H1 (cell line): Measurements from ENCODE around the gene TMC4. TPM values are rescaled to one million over a fixed set of nuclear protein-coding genes. Genes with fewer than 3 reads are reported as not detected.
A peak's percentile ranks its signal among the peaks of the same experiment; 100 is the strongest.

Source experiments
- CTCF ChIA-PET: fragments of 300-600 bp; sonication (Branson Sonifier 250); formaldehyde crosslinking; loops from one replicate; lab custom pipeline; 2021; ENCODE audit not compliant: partially characterized antibody; lab: Charles Lee
- POLR2A ChIA-PET: fragments of 300-600 bp; sonication (Branson Sonifier 250); formaldehyde crosslinking; loops from one replicate; lab custom pipeline; 2021; ENCODE audit warnings: inconsistent platforms; ENCODE audit not compliant: partially characterized antibody; lab: Charles Lee
- DNase-seq, 2 experiments: peaks; one replicate each; pipeline versions ENCODE4 v3.0.0 to v3.0.0-alpha.2; 2010 to 2022; ENCODE audit warnings: low spot score in 2 of 2, low read depth in 1 of 2, mixed read lengths in 1 of 2
- FAIRE-seq: peaks from 2 replicates; lab custom pipeline; 2011; peaks lifted over from hg19 to GRCh38; lab: Jason Lieb, UNC
- H2AFZ ChIP-seq: 2 replicates; pipeline ENCODE4 v1.8.1; 2012; ENCODE audit warnings: low read length, inconsistent platforms
- H2AK5ac ChIP-seq: 2 replicates; pipeline ENCODE4 v1.6.1; 2013; ENCODE audit warnings: low read depth, low read length
- H2BK120ac ChIP-seq: replicated peaks from 2 replicates; pipeline ENCODE3; 2013; ENCODE audit warnings: low read depth, low read length, inconsistent platforms
- H2BK12ac ChIP-seq: 2 replicates; pipeline ENCODE4 v1.6.1; 2013; ENCODE audit warnings: low read depth, low read length
- H2BK15ac ChIP-seq: 2 replicates; pipeline ENCODE4 v1.6.1; 2013; ENCODE audit warnings: low read length
- H2BK20ac ChIP-seq: 2 replicates; pipeline ENCODE4 v1.6.1; 2013; ENCODE audit warnings: low read length
- H2BK5ac ChIP-seq: 2 replicates; pipeline ENCODE4 v1.6.1; 2013; ENCODE audit warnings: low read depth, low read length
- H3K14ac ChIP-seq: 2 replicates; pipeline ENCODE4 v1.6.1; 2013; ENCODE audit warnings: inconsistent platforms; ENCODE audit not compliant: insufficient read length
- H3K18ac ChIP-seq: 2 replicates; pipeline ENCODE4 v1.6.1; 2013; ENCODE audit warnings: low read length; ENCODE audit errors: extremely low read depth
- H3K23ac ChIP-seq: 2 replicates; pipeline ENCODE4 v1.6.1; 2013; ENCODE audit warnings: inconsistent platforms; ENCODE audit not compliant: insufficient read length
- H3K23me2 ChIP-seq: 2 replicates; pipeline ENCODE4 v1.6.1; 2013; ENCODE audit warnings: low read depth, low read length
- H3K27ac ChIP-seq: 2 replicates; pipeline ENCODE4 v1.6.1; 2011; ENCODE audit warnings: low read depth, low read length, inconsistent platforms
- H3K27me3 ChIP-seq, 4 experiments: replicated peaks in 1 of 4; 1 replicate in 1 of 4; 2 replicates in 3 of 4; pipeline versions ENCODE4 v1.6.1 to v1.8.1; 2011 to 2013; ENCODE audit warnings: low read length in 3 of 4, mild to moderate bottlenecking in 3 of 4, inconsistent platforms in 2 of 4, mixed read lengths in 2 of 4, moderate library complexity in 1 of 4; ENCODE audit not compliant: control insufficient read depth in 3 of 4, insufficient read depth in 3 of 4; ENCODE audit errors: extremely low read depth in 1 of 4
- H3K36me3 ChIP-seq, 4 experiments: 2 replicates each; pipeline versions ENCODE4 v1.6.1 to v1.8.1; 2011 to 2013; ENCODE audit warnings: mild to moderate bottlenecking in 4 of 4, low read length in 3 of 4, moderate library complexity in 2 of 4, control low read depth in 1 of 4, inconsistent platforms in 1 of 4; ENCODE audit not compliant: insufficient read depth in 4 of 4, control insufficient read depth in 2 of 4
- H3K4ac ChIP-seq: replicated peaks from 2 replicates; pipeline ENCODE3; 2013; ENCODE audit warnings: low read length, low read depth, mixed read lengths, inconsistent platforms; ENCODE audit not compliant: insufficient read length
- H3K4me1 ChIP-seq, 4 experiments: replicated peaks in 1 of 4; 1 replicate in 1 of 4; 2 replicates in 3 of 4; pipeline versions ENCODE4 v1.6.1 to v1.8.1; 2011 to 2013; ENCODE audit warnings: low read length in 3 of 4, inconsistent platforms in 2 of 4, mixed read lengths in 1 of 4; ENCODE audit not compliant: insufficient read depth in 4 of 4, control insufficient read depth in 3 of 4
- H3K4me2 ChIP-seq, 2 experiments: 2 replicates each; pipeline versions ENCODE4 v1.6.1 to v1.8.1; 2011 to 2013; ENCODE audit warnings: low read depth in 2 of 2, low read length in 2 of 2, control low read depth in 1 of 2, inconsistent platforms in 1 of 2, mild to moderate bottlenecking in 1 of 2; ENCODE audit not compliant: insufficient read depth in 1 of 2
- H3K4me3 ChIP-seq, 4 experiments: fragments of 200-600, 300-600 bp in 1 of 4; sonication (generic), shearing (Covaris generic), sonication (Bioruptor Twin) in 1 of 4; 2 replicates each; pipeline versions ENCODE4 v1.5.1 to v1.8.1; 2011 to 2016; ENCODE audit warnings: low read length in 4 of 4, low read depth in 3 of 4, control low read depth in 2 of 4, inconsistent platforms in 2 of 4, mild to moderate bottlenecking in 2 of 4, mixed read lengths in 1 of 4, moderate library complexity in 1 of 4; ENCODE audit not compliant: insufficient read depth in 2 of 4; ENCODE audit errors: extremely low read depth in 1 of 4
- H3K56ac ChIP-seq: replicated peaks from 2 replicates; pipeline ENCODE3; 2013; ENCODE audit warnings: low read depth, mild to moderate bottlenecking, mixed read lengths, low read length, inconsistent platforms; ENCODE audit not compliant: insufficient read length
- H3K79me1 ChIP-seq: 2 replicates; pipeline ENCODE4 v1.6.1; 2013; ENCODE audit warnings: low read depth, low read length, control low read depth
- H3K79me2 ChIP-seq, 2 experiments: 2 replicates each; pipeline versions ENCODE4 v1.6.1 to v1.8.1; 2012 to 2013; ENCODE audit warnings: low read length in 2 of 2, mild to moderate bottlenecking in 2 of 2, inconsistent platforms in 1 of 2; ENCODE audit not compliant: insufficient read depth in 2 of 2, control insufficient read depth in 1 of 2
- H3K9ac ChIP-seq, 4 experiments: replicated peaks in 1 of 4; 1 replicate in 1 of 4; 2 replicates in 3 of 4; pipeline versions ENCODE4 v1.6.1 to v1.8.1; 2011 to 2013; ENCODE audit warnings: low read depth in 3 of 4, low read length in 3 of 4, control low read depth in 2 of 4, mild to moderate bottlenecking in 2 of 4, moderate library complexity in 2 of 4, inconsistent platforms in 1 of 4; ENCODE audit errors: extremely low read depth in 1 of 4
- H3K9me3 ChIP-seq, 2 experiments: 2 replicates each; pipeline versions ENCODE4 v1.6.1 to v1.8.1; 2012 to 2013; ENCODE audit warnings: mild to moderate bottlenecking in 2 of 2, moderate library complexity in 2 of 2, control low read depth in 1 of 2, inconsistent platforms in 1 of 2, low read depth in 1 of 2, low read length in 1 of 2, mixed read lengths in 1 of 2; ENCODE audit not compliant: insufficient read depth in 2 of 2
- H4K20me1 ChIP-seq, 2 experiments: replicated peaks in 1 of 2; 2 replicates each; pipeline versions ENCODE3 to v1.8.1; 2011 to 2013; ENCODE audit warnings: inconsistent platforms in 2 of 2, low read length in 2 of 2, mild to moderate bottlenecking in 1 of 2; ENCODE audit not compliant: insufficient read depth in 2 of 2, control insufficient read depth in 1 of 2
- H4K5ac ChIP-seq: 2 replicates; pipeline ENCODE4 v1.6.1; 2013; ENCODE audit warnings: low read length, low read depth, mixed read lengths, inconsistent platforms; ENCODE audit not compliant: insufficient read length
- H4K8ac ChIP-seq: 2 replicates; pipeline ENCODE4 v1.8.0; 2013; ENCODE audit warnings: mild to moderate bottlenecking, moderate library complexity, low read length, inconsistent platforms; ENCODE audit not compliant: insufficient read depth; ENCODE audit errors: extremely low read depth
- H4K91ac ChIP-seq: replicated peaks from 2 replicates; pipeline ENCODE3; 2013; ENCODE audit warnings: low read length, mixed read lengths, inconsistent platforms; ENCODE audit not compliant: insufficient read length
- ASH2L ChIP-seq: fragments of 200-600, 300-600 bp; sonication (generic); IDR thresholded peaks from one replicate; pipeline ENCODE4 v1.7.1; 2017; ENCODE audit warnings: low read length
- CBX5 ChIP-seq: fragments of 300-800, 300-1000 bp; sonication (generic); IDR thresholded peaks from 2 replicates; pipeline ENCODE4 v1.7.1; 2016; ENCODE audit warnings: antibody characterized with exemption, low read length, low read depth
- KDM4A ChIP-seq: IDR thresholded peaks from one replicate; pipeline ENCODE4 v1.7.1; 2012; ENCODE audit warnings: low read depth, mild to moderate bottlenecking, moderate library complexity, low read length, inconsistent platforms; ENCODE audit not compliant: severe bottlenecking
- PHF8 ChIP-seq: fragments of 200-600 bp; sonication (generic); conservative IDR thresholded peaks from 2 replicates; pipeline ENCODE4 v1.7.1; 2012; ENCODE audit warnings: low read depth, mild to moderate bottlenecking, inconsistent platforms, low read length, moderate library complexity
- TAF1 ChIP-seq: IDR thresholded peaks from 2 replicates; pipeline ENCODE4 v1.6.1; 2011; ENCODE audit warnings: mild to moderate bottlenecking, low read depth, low read length
- WGBS, 2 experiments: shearing (Covaris generic) in 1 of 2; methylation state at CpG; one replicate each; pipeline versions ENCODE4 v1.1.6 to v1.1.7; 2013 to 2015; ENCODE audit warnings: low lambda C conversion rate in 2 of 2, mixed read lengths in 2 of 2, inconsistent platforms in 1 of 2, low coverage in 1 of 2, missing lambda C conversion rate in 1 of 2; ENCODE audit not compliant: insufficient replicate concordance in 2 of 2, insufficient coverage in 1 of 2, insufficient read length in 1 of 2; ENCODE audit errors: extremely low coverage in 1 of 2, missing lambda C conversion rate in 1 of 2; 5-methylcytosine and 5-hydroxymethylcytosine counted together
- polyA plus RNA-seq, 7 experiments: library from polyadenylated mRNA; depleted of rRNA in 3 of 7; stranded (reverse) in 5 of 7; unstranded in 2 of 7; fragments of >200 nt in 5 of 7; fragments of 200-250 nt in 2 of 7; gene quantifications; 1 replicate in 5 of 7; 2 replicates in 1 of 7; 4 replicates in 1 of 7; pipeline versions ENCODE4 v1.2.1 to v1.2.3, GENCODE V29; 2011 to 2013; ENCODE audit warnings: missing spikeins in 2 of 7, mixed read lengths in 2 of 7
- total RNA-seq: library from RNA; stranded (reverse); fragmentation: NEBNext Ultra II Directional; extraction: Animal tissue kit (Norgen Biotek cat#: 25700); gene quantifications from 2 replicates; pipeline ENCODE4 v1.2.1, GENCODE V29; 2021

The TMC4 gene
- total and polyA plus RNA-seq, 2 of the 8 experiments (the other 6 are each of a cell fraction or from before 2014, with no cell fraction given), result 5.5 to 6.3 TPM

DNA sequence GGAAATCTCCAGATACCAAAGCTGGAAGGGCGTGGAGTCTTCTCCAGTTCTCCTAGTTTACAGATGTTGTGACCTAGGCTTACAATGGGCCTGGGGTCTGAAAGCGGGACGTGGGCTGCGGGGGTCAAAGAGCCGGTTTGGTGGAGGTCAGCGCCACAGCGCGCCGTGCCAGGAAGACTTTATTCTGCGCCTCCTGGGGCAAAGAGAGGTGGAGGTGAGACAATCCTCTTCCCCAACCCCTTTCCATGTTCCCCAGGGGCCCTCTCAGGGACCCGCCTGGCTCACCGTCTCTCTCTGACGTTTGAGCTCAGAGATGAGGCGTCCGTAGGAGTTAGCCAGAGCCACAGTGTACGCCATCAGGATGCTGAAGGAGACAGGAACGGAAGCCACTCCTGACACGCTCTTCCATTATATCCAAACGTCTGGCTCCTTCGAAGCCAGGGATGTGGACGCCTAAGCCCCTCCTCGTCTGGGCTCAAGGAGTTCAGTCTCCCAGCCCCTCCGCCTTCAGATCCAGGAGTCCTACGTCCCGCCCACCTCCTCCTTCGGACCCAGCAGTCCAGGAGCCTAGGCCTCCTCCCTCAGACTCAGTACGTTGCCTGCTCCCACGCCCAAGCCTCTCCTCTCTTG, 12.7 kb downstream of the TMC4 start:
- H3K18ac ChIP-seq, result no peak overlapping the region; the same call in 1 of the 2 replicates
- H2BK15ac ChIP-seq, result peak overlapping the region; percentile 97
- H3K27me3 ChIP-seq, result peaks cover 0 to 9% (median 4%) of the 10 kb centered on the region in 4 experiments; a peak in 4 of 7 replicates
- H2AFZ ChIP-seq, result peak overlapping the region; percentile 65
- peak overlapping the region; percentile 75; the same call in 1 of the 2 replicates for H4K8ac ChIP-seq
- H3K14ac ChIP-seq, result no peak overlapping the region
- H3K4me3 ChIP-seq, result peak overlapping the region; percentile 56 to 90 (median 84)
- peaks cover 20% of the 10 kb centered on the region for H3K23me2 ChIP-seq
- no peak overlapping the region for H4K91ac ChIP-seq
- H3K79me2 ChIP-seq, result no peaks in the 10 kb centered on the region
- peaks cover 0 to 18% of the 10 kb centered on the region in 2 experiments for H4K20me1 ChIP-seq
- no peak overlapping the region for H3K4ac ChIP-seq
- H3K4me2 ChIP-seq, result peak overlapping the region; percentile 87 to 100
- no peak overlapping the region for H2AK5ac ChIP-seq
- H3K56ac ChIP-seq, result no peak overlapping the region
- H4K5ac ChIP-seq, result peak overlapping the region; percentile 18
- peak in 1 of 2 experiments; percentile 58 for DNase-seq
- WGBS, 2 experiments, result 6% methylated on average over 26 of the region's 28 CpGs; no CpG with 5 or more reads in 1 of the 2 experiments
- no peak for FAIRE-seq
- H2BK20ac ChIP-seq, result no peak overlapping the region
- TF ChIP-seq CBX5 (no peak), KDM4A (peak; percentile 31), PHF8 (peak; percentile 47; the same call in 1 of the 2 replicates), TAF1 (0 out of 2 replicates have a peak, but pooled peaks have one; percentile 5), ASH2L (peak; percentile 70)
- TF ChIP-seq, all 59 proteins: peak for 4
- CTCF ChIA-PET, result interaction anchor here (0.8 to 2.1 kb wide), 5 partner anchors 10 to 51 kb away, joined by 3 to 8 read pairs (median 4); partner anchors contain the start of gene TMC4
- Histone ChIP-seq H3K4me1 (peaks cover 0 to 24% (median 11%) of the 10 kb centered on the region in 4 experiments; a peak in 6 of 7 replicates), H3K36me3 (peaks cover 6 to 13% (median 9%) of the 10 kb centered on the region in 4 experiments; a peak in 7 of 8 replicates), H2BK120ac (no peak overlapping the region), H2BK12ac (0 out of 2 replicates have a peak overlapping the region, but pooled peaks have one; percentile 62), H3K27ac (peak overlapping the region; percentile 59), H3K23ac (no peak overlapping the region), H3K79me1 (peaks cover 10% of the 10 kb centered on the region), H3K9ac (peak overlapping the region in 3 of 4 experiments; percentile 77 to 84 (median 78); a peak in 6 of 7 replicates), H3K9me3 (no peaks in the 10 kb centered on the region), H2BK5ac (peak overlapping the region; percentile 55; the same call in 1 of the 2 replicates)
- POLR2A ChIA-PET, result interaction anchor here (0.6 to 14.8 kb wide), 7 partner anchors 11 to 46 kb away, joined by 3 to 348 read pairs (median 11); partner anchors contain the start of genes CNOT3, MBOAT7, PRPF31 and RPS9
